GM19455 (cell line): Measurements from ENCODE around the gene CXCL17.

Experiments used
- ATAC-seq: cut with Tn5 transposase; IDR thresholded peaks from one replicate; pipeline ENCODE4 v1.9.1; 2021; ENCODE audit not compliant: unreplicated experiment

The CXCL17 gene

DNA sequence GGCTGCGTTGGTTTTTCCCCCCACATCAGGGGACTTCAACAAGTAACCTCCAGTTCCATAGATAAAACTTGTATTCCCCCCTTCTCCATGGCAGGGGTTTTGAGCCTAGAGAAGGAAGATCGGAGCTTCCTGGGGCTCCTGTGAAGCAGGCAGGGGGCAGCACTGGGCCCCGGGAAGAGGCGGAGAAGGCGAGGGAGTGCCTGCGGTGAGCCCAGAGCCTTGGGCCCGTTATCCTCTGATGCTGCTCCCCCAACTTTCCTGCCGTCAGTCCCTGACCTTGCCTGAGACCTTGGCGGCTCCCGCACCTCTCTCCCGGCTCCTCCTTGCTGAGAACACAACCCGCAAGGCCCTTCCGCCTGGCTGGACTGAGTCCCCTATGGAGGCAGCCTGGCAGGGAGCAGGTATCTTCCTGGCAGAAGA is 18.0 kb downstream of the CXCL17 start:
- no peak for ATAC-seq

DNA sequence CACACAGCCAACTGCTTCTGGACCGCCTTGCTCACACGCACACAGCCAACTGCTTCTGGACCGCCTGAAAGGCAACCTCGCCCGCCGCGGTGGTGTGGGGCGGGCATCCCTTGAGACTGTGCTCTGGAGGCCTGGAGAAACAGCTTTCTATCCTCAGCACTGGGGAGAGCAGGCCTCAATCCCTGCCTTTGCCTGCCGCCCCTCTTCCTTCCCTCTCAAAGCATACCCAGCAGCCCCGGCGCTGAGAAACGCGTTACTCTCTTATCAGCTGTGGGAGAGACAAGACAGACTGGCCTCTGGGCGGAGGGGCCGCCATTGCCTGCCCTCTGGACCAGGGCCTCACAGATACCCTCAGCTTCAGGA is 18.4 kb downstream of the CXCL17 start:
- ATAC-seq = no peak

DNA sequence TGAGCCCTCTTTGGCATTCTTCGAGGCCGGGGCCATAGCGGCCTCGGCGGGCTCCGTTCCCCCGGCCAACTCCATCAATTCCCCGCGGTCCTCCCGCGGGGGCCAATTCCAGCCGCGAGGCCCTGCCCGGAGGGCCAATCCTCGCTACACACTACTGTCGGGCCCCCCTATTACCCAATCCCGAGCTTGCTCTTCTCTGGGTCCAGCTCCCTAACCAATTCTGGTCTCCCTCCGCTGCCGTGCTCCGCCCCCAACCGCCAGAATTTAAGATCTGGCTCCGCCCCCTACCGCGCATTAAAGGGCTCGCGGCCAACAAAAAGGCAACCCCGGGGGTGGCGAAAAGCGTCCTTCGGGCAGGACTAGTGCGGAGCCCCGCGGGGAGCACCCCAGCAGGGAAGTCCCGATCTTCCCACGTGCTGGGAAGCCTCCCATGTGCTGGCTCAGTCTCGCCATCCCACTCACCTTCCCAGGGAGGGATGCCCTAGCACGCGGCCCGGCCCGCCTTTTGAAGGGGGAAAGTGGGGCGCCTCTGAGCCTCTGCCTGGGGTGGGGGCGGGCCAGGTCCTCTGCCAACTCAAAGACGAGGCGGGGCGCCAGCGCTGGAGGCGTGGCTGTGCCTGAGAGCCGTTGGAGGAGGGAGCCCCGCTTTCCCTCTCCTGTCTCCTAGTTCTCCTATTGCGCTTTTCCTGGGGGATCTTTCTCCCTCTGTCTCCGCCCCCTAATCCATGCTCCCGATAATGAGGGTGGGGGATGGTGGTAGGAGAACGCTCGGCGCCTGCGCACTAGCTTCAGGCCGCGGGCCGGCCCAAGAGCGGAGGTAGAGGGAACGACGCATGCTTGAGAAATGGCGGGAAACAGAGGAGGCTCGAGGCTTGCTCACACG is 19.0 kb downstream of the CXCL17 start:
- peak; percentile 85 for ATAC-seq

DNA sequence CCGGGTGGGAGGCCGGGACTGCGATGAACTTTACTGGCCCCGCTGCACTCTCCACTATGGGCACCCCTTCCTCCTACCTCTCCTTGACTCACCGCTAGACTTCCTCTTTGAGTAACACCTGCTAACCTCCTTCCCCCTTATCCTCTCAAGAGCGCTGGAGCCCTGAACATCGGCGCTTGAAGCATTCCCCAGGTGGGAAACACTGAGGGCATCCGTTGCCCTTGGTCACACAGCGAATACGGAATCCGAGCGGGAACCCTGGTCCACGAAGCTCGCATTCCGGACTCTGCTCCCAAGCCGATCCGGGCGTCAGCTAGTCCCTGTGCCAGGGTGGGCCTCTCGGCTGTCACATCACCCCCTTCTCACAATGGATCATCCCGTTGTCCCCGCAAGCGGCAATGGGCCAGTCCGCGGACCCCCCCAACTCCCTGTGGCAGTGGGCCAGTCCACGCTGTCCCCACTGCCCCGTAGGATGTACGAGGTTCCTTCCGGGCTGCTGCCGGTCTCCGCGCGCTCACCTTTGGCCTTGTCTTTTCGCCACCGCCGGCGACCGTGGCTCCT is 19.8 kb downstream of the CXCL17 start:
- peak; percentile 29 for ATAC-seq

DNA sequence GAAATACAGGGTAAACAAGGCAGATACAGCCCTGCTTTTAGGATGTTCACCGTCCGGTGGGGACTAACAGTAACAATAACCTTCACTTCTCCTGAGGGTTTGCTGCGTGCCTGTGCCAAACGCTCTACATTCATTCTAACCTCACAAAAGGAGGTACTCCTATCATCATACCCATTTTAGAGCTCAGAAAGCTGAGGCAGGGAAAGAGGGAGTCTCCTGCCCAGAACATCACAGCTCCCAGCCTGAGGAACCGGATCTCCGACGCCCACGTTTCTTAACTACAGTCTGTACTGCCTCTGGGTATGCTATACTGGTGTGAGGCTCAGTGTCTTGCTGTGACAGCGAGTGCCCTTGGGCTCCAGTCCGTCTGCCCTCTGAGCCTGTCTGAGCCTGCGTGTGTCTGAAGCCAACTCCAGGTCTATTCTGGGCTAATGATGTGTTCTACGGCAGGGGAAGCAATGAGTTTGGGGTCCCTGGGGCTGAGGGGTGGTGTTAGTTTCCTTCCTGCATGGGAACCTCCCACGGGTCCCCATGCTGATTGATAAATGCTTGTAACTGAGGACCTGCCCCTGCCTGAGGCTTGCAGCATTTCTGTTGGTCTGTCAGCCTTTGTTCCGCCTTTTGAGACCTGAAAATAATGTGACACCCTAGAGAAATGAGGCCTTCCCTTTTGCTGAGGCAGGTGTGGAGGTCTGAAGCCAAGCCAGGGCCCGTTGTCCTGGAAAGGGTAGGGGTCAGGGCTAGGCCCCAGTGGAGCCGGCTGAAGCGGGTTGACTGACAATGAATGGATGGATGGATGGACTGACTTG is 20.4 kb downstream of the CXCL17 start:
- ATAC-seq = no peak

DNA sequence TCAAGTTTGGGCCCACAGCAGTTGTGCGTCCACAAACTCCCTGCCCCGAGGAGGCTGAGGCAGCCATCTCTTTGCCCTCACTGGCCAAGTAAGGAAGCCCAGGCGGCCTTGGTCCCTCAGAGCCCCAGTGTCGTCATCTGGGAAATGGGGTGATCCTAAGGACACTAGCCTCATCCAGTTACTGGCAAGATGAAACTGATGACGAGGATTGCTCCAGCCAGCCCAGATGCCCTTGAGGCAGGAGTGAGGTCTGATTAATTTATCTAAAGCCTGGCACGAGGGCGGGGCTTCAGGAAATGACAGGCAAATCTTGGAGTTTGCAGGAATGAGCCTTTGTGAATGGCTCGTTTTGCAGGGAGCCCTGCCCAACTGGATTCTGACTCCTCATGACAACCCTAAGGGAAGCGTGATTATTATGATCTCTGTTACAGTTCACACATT is 21.1 kb downstream of the CXCL17 start:
- no peak for ATAC-seq

DNA sequence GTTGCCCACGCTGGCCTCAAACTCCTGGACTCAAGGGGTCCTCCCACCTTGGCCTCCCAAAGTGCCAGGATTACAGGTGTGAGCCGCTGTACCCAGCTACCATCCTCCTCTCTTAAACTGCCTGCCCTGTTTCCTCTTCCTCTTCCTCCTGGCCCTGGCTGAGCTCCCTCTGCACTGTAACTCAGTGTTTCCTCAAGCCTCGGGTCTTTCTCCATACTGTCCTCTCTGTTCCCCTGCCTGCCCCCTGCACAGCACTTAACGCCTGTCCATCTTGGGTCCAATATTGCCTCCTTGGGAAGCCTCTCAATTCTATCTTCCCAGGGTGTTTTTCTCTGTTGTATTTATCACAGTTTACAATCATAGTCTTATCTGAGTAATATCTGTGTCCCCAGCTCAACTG is 21.6 kb downstream of the CXCL17 start:
- no peak for ATAC-seq

DNA sequence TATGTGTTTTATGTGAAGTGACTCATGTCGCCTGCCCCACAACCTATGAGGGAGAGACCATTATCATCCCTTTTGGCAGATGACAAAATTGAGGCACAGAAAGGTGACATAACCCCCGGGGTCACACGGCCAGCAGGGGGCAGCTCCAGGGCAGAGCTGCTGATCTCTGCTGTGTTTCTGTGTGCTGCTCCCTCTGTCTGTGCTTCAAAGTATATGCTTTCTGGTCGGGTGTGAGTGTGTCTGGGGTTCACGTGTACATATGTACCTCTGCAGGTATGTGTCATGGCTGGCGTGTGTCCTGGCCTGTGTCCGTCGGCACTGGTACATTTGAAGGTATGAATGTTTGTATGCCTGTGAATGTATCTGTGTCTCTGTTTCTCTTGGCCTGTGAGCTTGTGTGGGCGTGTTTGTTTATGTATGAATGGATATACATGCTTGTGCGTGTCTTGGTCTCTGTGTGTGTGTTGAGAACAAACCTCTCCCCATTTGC is 22.6 kb downstream of the CXCL17 start:
- no peak for ATAC-seq

DNA sequence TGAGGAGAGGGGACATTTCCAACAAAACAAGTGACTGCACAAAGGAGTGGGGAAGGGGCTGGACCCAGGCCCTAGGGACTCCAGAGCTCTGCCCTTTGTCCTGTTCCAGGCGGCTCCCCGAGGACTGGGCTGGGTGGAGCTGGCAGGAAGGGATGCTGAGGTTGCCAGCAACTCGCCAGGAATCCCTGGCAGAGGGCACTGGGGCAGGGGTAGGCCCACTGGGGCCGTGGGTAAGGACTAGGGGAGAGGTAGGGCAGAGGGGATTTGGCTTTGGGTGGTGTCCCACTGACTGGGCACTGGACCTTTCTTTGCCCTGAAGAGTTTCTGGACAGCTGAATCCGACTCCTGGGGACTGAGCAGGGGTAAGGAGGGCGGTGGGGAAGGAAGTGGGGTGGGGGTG is 23.4 kb downstream of the CXCL17 start:
- ATAC-seq = no peak

DNA sequence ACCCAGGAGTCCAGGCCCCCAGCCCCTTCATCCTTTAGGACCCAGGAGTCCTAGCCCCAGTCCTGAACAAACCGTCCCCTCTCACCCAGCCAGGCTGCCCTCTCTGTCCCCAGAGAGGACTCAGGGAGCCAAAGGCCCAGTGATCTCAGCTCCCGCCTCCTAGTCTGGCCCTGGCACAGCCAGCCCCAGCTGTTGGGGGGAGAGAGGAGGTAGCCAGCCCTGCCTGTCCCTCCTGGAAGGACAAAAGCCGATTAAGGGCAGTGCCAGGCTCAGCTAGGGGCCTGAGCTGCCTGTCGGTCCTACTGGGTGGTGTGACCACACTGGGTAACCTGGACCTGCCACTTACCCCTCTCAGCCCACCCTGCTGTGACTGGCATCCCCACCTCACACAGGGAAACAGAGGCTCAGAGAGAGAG is 30.1 kb downstream of the CXCL17 start:
- ATAC-seq = no peak

DNA sequence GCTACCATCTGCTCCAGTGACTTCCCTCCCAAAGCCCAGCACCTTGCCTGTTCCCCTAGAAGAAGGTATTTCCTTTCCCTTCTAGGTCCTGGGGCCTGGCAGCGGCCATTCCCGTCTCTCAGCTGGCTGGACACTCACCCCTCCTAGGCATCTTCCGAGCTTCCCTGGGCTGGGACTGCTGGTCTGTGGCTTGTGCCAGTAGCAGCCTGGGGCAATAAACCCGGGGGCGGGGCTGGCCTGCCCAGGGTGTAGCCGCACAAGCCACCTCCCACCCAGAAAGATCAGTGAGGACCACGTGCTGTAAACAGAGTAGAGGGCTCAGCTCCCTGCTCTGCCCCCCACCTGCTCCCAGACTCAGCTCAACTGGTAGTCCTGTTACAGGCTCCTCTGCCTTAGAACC is 30.5 kb downstream of the CXCL17 start:
- no peak for ATAC-seq

DNA sequence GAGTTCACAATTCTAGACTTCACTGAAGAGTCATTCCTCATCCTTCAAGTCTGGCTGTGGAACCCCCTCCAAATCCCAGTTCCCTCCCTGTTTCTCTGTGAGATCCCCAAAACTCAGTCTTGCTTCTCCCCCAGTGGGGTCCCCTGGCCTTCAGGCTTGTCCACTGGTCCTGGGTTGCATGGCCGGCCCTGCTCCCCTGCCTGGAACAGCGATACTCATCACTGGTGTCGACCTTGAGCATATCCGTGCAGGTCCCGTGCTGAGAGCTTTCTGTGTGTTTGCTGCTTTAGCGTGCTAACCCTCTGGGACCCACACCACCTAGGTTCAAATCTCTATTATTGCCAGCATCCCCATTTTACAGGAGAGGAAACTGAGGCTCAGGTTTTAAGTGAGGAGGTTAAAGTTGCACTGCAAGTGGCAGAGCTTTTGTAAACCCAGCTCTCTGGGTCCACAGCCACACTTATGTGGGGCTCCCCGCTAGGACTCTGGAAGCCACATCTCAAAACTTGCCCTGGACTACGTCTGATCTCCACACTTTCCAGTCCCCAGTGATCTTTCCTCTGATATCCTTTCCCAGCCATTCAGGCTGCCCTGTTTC is 31.1 kb downstream of the CXCL17 start:
- ATAC-seq = no peak

DNA sequence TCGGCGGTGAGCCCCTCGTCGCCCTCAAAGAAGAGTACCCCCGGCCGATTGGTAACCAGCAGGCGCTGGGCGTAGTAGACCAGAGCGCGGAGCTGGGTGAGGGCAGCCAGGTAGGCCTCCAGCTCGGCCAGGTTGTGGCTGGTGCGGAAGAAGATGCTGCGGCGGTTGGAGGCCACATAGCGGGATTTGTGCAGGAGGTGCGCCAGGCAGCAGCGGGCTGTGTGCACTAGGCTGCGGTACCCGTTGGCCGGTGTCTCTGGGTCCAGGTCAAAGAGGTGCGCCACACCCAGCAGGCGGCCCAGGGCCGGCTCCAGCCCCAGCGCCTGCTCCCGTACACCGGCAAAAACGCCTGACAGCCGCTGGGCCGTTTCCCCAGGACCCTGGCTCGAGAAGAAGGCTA is 32.4 kb downstream of the CXCL17 start:
- ATAC-seq = no peak

DNA sequence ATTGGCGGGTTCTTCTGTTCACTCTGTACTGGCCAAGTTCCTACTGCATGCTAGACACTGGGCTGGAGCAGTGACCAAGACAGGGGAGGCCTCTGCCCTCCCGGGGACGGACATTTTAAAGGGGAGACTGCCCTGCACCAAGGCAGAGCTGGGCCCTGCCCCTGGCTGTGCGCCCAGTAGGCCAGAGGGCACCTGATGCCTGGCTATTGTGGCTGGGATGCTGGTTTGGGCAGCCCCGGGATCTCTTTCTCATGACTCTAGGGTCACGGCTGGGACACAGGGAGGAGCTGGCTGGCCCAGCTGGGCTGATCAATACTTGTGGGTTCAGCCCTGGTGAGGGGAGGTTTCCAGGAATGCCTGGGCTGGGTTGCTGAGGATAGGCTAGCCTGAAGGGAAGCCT is 33.3 kb downstream of the CXCL17 start:
- ATAC-seq = no peak

DNA sequence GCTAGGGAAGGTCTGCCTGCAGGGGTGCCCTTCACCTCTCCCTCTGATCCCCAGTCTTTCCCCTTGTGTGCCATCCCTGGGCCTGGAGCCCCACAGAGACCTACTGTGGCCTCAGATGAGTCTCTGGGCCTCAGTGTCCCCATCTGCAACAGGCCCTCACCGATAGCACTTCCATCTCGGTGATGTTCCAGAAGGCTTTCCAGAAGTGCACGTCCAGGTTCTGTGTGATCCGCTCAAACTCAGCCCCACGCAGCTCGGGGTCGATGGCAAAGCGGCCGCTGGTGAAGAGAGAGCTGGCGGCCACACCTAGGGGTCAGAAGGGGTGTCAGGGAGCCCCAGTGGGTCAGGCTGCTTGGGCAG is 35.0 kb downstream of the CXCL17 start:
- no peak for ATAC-seq

DNA sequence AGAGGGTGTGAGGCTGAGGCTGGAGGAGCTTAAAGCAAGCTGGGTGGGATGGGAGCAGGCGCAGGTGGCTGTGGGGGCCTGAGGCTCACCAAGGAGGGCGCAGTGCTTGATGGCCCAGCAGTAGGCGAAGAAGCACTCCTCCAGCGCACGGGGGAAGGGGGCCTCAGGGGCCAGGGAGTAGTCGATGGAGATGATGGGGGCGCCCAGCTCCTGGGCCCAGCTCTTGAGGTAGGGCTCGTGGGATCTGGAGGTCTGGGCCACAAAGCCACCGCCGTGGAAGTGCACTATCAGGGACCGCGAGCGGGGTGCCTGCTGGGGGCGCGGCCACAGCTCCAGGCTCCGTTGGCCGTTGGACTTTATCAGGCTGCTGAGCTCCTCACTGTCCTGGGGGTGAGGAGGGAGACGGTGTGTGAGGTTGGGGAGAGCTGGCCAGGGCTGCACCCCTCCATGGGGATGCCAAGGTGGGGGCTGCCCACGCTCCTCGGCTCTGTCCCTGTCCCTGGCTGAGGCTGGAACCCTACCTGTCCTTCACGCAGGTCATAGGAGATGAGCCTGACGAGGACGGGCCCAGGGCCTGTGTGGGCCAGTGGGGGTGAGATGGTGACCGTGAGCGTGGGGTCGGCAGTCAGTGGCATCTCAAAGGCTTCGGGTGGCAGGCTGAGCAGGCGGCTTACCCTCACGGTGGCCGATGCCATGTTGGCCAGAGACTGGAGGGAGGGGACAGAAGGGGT is 35.5 kb downstream of the CXCL17 start:
- no peak for ATAC-seq

DNA sequence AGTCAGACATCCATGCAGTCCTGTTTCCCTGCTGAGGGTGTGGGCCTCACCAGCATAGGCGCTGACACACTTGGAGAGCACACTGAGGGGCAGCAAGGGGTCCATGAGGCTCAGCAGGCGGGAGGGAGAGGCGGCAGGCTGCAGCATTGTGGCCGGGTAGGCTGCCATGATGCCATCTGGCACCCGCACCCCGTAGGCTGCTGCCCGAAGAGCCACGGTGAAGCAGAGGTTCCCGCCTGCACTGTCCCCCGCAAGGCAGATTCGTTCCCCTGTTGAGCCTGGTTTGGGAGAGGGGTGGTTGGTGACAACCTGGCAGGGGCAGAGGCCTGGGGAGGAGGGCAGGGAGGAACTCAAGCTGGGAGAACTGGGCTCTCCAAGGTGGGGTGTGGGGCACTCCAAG is 36.6 kb downstream of the CXCL17 start:
- no peak for ATAC-seq

DNA sequence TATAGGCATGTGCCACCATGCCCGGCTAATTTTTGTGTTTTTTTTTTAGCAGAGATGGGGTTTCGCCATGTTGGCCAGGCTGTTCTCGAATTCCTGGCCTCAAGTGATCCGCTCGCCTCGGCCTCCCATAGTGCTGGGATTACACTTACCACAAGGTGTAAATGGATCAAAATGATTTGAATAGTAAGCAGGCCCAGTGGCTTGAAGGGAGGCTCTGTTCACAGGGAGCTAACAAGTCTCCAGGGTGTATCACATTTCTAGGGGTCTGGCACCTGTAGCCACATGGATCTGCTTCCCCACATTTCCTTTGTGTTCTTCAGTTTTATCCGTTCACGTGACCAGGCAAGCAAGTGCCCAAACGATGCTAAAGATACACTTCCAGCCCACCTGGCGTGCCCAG is 39.2 kb downstream of the CXCL17 start:
- no peak for ATAC-seq

DNA sequence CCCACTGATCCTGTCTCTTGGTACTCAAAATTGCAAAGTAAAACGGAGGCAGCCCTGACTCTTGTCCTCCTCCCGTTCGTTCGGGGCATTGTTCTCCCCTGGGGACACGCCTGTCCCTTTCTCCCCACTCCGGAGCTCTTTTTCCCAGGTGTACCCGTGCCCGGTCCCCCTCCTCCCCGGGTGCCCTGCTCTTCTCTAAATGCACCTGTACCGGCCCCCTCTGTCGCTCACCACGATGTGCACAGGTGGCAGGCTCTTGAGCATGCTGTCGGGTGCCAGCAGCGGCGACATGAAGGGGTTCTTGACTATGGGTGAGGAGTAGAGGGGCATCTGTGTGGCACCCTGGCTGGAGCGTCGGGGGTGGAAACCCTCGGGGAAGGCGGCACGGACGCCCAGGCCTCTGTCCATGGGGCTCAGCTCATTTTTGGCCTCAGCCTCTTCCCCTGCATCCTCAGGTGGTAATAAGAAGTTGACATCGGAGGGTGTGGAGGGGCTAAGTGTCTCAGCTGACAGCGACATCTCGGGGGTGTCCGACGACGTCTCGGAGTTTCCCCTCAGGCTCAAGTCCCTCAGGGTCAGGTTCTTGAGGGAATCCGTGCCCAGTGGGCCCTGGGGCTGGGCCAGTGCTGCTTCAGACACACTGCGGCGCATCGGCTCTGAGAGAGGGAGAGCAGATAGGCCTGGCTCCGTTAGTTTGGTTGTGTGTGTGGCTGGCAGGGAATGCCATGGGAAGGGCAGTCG is 40.2 kb downstream of the CXCL17 start:
- ATAC-seq = no peak
